ENCODE data around the gene ZNF429. TPM values are rescaled to one million over a fixed set of nuclear protein-coding genes. Genes with fewer than 3 reads are reported as not detected.

Gene ZNF429
- total RNA-seq, 2 donors from 2014 or later, result 7.2 to 9.8 TPM

DNA sequence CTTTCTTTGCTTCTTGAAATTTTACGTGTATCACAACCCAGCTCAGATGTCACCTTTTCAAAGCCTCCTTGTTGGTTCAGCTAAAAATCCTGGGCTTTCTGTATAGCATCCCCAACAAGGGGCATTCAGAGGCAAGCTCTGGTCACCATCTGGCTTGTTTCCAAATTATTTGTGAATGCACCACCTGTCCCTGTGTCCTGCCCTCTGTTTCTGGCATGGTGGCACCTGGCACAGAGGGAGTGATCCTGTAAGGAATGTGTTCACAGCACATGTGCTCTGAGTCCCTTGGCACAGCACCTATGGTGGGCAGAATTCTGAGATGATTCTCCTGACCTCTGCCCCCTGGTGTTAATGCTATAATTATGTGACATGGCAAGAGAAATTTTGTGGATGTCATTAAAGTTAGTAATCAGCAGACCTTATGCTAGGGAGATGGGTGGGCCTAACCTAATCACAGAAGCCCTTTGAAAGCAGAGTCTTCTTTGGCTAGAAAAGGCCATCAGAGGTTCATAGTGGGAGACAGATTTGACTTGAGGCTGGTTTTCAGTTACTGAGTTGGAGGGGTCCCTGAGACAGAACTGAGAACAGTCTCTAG, 76.3 kb downstream of the ZNF429 start:
- H3K4me1 ChIP-seq, result peaks cover 0 to 6% of the 10 kb centered on the region in 2 donors
- no peak overlapping the region for H3K27ac ChIP-seq
- TF ChIP-seq, protein P1, sequence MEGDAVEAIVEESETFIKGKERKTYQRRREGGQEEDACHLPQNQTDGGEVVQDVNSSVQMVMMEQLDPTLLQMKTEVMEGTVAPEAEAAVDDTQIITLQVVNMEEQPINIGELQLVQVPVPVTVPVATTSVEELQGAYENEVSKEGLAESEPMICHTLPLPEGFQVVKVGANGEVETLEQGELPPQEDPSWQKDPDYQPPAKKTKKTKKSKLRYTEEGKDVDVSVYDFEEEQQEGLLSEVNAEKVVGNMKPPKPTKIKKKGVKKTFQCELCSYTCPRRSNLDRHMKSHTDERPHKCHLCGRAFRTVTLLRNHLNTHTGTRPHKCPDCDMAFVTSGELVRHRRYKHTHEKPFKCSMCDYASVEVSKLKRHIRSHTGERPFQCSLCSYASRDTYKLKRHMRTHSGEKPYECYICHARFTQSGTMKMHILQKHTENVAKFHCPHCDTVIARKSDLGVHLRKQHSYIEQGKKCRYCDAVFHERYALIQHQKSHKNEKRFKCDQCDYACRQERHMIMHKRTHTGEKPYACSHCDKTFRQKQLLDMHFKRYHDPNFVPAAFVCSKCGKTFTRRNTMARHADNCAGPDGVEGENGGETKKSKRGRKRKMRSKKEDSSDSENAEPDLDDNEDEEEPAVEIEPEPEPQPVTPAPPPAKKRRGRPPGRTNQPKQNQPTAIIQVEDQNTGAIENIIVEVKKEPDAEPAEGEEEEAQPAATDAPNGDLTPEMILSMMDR (IDR thresholded peaks at IDR 0.05), result no peak
- H3K27me3 ChIP-seq, result no peaks in the 10 kb centered on the region
- H3K4me3 ChIP-seq, result no peak overlapping the region
- no peak for DNase-seq (ENCODE audit: low spot score)
- no peaks in the 10 kb centered on the region for H3K36me3 ChIP-seq
- peaks cover 0 to 6% of the 10 kb centered on the region in 2 donors for H3K9me3 ChIP-seq

DNA sequence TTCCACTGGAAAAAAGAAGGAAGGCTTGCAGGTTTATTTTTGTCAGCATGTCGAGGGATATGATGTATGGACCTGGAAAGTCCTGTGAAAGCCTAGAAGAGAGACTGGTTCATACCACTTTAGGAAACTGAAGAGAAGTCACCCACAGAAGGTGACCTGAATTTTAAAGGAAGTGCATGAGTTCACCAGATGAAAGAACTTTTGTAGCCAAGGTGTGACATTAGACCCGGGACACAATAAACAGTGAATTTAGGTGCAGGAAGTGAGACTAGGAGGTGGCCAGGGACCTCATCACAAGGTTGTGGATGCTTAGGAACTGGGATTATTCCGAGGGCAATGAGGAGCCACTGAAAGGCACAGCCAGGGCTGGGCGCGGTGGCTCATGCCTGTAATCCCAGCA, 79.1 kb downstream of the ZNF429 start:
- DNase-seq (ENCODE audit: low spot score), result no peak
- H3K27ac ChIP-seq, result no peak overlapping the region
- no peaks in the 10 kb centered on the region for H3K36me3 ChIP-seq
- no peak overlapping the region for H3K4me3 ChIP-seq
- H3K27me3 ChIP-seq, result no peaks in the 10 kb centered on the region
- TF ChIP-seq, protein P1 (IDR thresholded peaks at IDR 0.05), result no peak
- peaks cover 0 to 6% of the 10 kb centered on the region in 2 donors for H3K4me1 ChIP-seq
- H3K9me3 ChIP-seq, result peaks cover 0 to 4% of the 10 kb centered on the region in 2 donors

DNA sequence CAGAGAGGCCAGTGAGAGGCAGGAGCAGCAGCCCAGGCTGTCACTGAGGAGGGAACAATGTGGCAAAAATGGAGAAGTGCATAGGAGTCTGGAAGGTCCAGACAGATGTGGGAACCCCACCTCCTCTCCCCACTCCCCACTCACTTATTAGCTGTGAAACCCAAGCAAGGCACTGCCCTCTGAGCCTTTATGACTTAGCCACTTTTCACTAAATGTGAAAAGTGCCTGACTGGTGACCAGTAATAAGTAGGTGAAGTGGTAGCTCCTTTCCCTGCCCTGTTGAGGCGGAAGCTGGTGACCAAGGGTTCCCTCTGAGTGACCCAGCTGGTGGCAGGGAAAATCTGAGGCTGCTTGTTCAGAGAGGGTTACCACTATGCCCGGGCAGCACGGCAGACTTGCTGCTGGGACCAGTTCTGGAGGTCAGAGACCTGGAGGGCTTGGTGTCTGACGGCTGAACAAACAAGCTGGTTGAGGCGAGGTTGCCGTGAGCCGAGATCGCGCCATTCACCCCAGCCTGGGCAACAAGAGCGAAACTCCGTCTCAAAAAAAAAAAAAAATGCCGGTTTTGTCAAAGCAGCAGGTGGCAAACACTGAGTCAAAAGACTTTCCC, 80.0 kb downstream of the ZNF429 start:
- Histone ChIP-seq H3K27ac (no peak overlapping the region), H3K4me1 (peaks cover 0 to 6% of the 10 kb centered on the region in 2 donors), H3K36me3 (no peaks in the 10 kb centered on the region), H3K4me3 (peak overlapping the region in 1 of 2 donors; percentile 81), H3K9me3 (peaks cover 0 to 4% of the 10 kb centered on the region in 2 donors), H3K27me3 (no peaks in the 10 kb centered on the region)
- no peak for DNase-seq (ENCODE audit: low spot score)
- TF ChIP-seq, protein P1 (IDR thresholded peaks at IDR 0.05), result no peak

DNA sequence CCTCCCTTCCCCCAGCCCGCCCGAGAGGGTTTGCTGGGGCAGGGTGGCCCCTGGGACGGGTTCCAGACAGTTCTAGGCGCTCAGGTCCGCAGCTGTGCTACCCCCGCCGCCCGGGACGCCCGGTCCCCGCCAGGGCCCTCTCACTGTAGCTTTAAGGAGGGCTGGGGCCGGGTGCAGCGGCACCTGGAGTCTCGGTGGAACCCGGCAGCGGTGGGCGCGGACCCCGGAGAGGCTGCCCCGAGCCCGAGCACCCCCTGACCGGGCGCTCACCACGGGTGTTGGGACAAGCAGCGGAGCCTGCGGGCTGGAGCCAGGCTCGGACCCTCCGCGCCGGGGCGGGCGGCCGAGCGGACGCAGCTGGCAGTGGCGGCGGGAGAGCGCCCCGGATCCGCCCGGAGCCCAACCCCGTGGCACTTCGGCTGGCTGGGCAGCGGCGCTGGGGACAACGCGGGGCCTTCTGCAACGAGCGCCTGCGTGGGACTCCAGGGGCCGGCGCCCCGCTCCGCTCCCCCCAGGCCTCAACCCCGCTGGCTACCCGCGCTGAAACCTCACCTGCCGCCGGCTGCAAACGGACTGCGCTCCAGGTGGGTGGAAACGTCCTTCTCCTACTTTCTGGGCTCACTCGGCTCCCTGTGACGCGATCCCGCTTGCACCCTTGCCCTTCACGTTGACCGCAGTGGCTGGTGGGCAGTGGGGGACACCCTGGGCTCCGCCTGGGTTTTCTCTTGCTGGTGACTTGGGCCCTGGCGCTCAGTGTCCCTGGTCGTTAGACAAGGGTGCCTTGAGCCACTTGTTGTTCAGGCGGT, 81.1 kb downstream of the ZNF429 start:
- no peaks in the 10 kb centered on the region for H3K36me3 ChIP-seq
- peak overlapping the region; percentile 63 to 81 for H3K4me3 ChIP-seq
- no peaks in the 10 kb centered on the region for H3K27me3 ChIP-seq
- TF ChIP-seq, protein P1 (IDR thresholded peaks at IDR 0.05), result no peak
- H3K4me1 ChIP-seq, result peaks cover 0 to 13% of the 10 kb centered on the region in 2 donors
- peaks cover 0 to 4% of the 10 kb centered on the region in 2 donors for H3K9me3 ChIP-seq
- H3K27ac ChIP-seq, result peak overlapping the region; percentile 44 to 84
- DNase-seq (ENCODE audit: low spot score), result no peak

DNA sequence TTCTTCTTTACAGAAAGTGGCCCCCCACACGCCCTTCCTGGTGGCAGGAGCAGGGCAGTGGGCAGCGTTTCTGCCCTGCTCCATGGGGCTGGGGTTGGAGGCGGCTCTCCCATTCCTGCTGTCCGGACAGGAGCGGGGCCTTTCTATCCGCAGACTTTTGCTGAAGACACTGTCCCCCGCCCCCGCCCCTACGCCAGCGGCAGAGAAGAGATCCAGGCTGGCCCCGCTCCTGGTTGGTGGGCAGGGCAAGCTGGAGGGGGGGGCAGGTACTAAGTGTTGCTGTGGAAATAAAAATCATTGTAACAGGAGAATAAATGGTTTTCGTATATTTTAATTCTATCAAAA, 81.7 kb downstream of the ZNF429 start:
- DNase-seq (ENCODE audit: low spot score), result no peak
- Histone ChIP-seq H3K27me3 (no peaks in the 10 kb centered on the region), H3K27ac (peak overlapping the region; percentile 44 to 84), H3K36me3 (no peaks in the 10 kb centered on the region), H3K4me1 (peaks cover 0 to 13% of the 10 kb centered on the region in 2 donors), H3K4me3 (peak overlapping the region; percentile 63 to 81), H3K9me3 (peaks cover 0 to 4% of the 10 kb centered on the region in 2 donors)
- TF ChIP-seq, protein P1 (IDR thresholded peaks at IDR 0.05), result no peak
